Naive B cell (primary cell): ENCODE results near the gene MTMR3. TPM values are rescaled to one million over a fixed set of nuclear protein-coding genes. Genes with fewer than 3 reads are reported as not detected.
A peak's percentile ranks its signal among the peaks of the same experiment; 100 is the strongest.

Experiments
- ATAC-seq, 2 donors: fragments of 150-1000 bp; cut with Tn5 transposase; 2 replicates each; pipeline ENCODE4 v1.10.0; 2021; ENCODE audit warnings: low read depth in 2 of 2, mild to moderate bottlenecking in 2 of 2, moderate library complexity in 2 of 2
- DNase-seq: peaks from one replicate; pipeline ENCODE4 v3.0.0; 2022
- H3K27ac Mint-ChIP-seq, 6 donors: one replicate each; pipeline ENCODE4 v1.8.0; 2020 to 2022; ENCODE audit warnings: mild to moderate bottlenecking in 6 of 6, mixed read lengths in 6 of 6, moderate library complexity in 5 of 6, inconsistent platforms in 2 of 6
- H3K27me3 Mint-ChIP-seq, 3 donors: one replicate each; pipeline ENCODE4 v1.8.0; 2021 to 2022; ENCODE audit warnings: mixed read lengths in 3 of 3, mild to moderate bottlenecking in 1 of 3
- H3K36me3 Mint-ChIP-seq, 2 donors: one replicate each; pipeline ENCODE4 v1.8.0; 2020 to 2022; ENCODE audit warnings: mixed read lengths in 2 of 2, inconsistent platforms in 1 of 2, mild to moderate bottlenecking in 1 of 2
- H3K4me1 Mint-ChIP-seq, 3 donors: one replicate each; pipeline ENCODE4 v1.8.0; 2020 to 2022; ENCODE audit warnings: mixed read lengths in 3 of 3, inconsistent platforms in 1 of 3, mild to moderate bottlenecking in 1 of 3, moderate library complexity in 1 of 3
- H3K4me3 Mint-ChIP-seq, 8 donors: one replicate each; pipeline ENCODE4 v1.8.0; 2020 to 2022; ENCODE audit warnings: mild to moderate bottlenecking in 8 of 8, mixed read lengths in 8 of 8, moderate library complexity in 8 of 8, inconsistent platforms in 2 of 8
- H3K9me3 Mint-ChIP-seq, 7 donors: one replicate each; pipeline ENCODE4 v1.8.0; 2020 to 2022; ENCODE audit warnings: mixed read lengths in 7 of 7, mild to moderate bottlenecking in 5 of 7, inconsistent platforms in 2 of 7, moderate library complexity in 1 of 7
- polyA plus RNA-seq, 6 donors: library from polyadenylated mRNA; unstranded; fragments of 300-500 nt; fragmentation: Illumina TruSeq; gene quantifications; one replicate each; pipeline ENCODE4 v1.2.3, GENCODE V29; 2021; ENCODE audit warnings: low read depth in 6 of 6

MTMR3 gene
- polyA plus RNA-seq, 6 donors from 2014 or later: 7.4 to 25.4 (median 15.5) TPM

GRCh38 chr22:30021881-30022619, 139.1 kb downstream of the MTMR3 start:
- H3K27ac Mint-ChIP-seq: peak overlapping the region in 1 of 6 donors; percentile 10

GRCh38 chr22:30023099-30023660, 140.2 kb downstream of the MTMR3 start:
- Mint-ChIP-seq H3K27ac (peak overlapping the region in 2 of 6 donors; percentile 38 to 57), H3K36me3 (peaks cover 24 to 43% of the 10 kb centered on the region in 2 donors), H3K4me1 (no peaks in the 10 kb centered on the region), H3K27me3 (no peaks in the 10 kb centered on the region), H3K4me3 (no peak overlapping the region), H3K9me3 (no peaks in the 10 kb centered on the region)
- no peak for ATAC-seq
- DNase-seq: no peak

More at GRCh38 chr22:30021881-30022619, 139.1 kb downstream of the MTMR3 start:
- Mint-ChIP-seq H3K36me3 (peaks cover 24 to 39% of the 10 kb centered on the region in 2 donors), H3K9me3 (no peaks in the 10 kb centered on the region), H3K4me3 (peak overlapping the region in 1 of 8 donors; percentile 66), H3K4me1 (no peaks in the 10 kb centered on the region), H3K27me3 (no peaks in the 10 kb centered on the region)
- ATAC-seq (no peak), DNase-seq (no peak)

GRCh38 chr22:30024231-30024630, 141.3 kb downstream of the MTMR3 start:
- H3K27me3 Mint-ChIP-seq: no peaks in the 10 kb centered on the region
- H3K36me3 Mint-ChIP-seq: peaks cover 23 to 43% of the 10 kb centered on the region in 2 donors
- H3K4me3 Mint-ChIP-seq: no peak overlapping the region
- DNase-seq (no peak), ATAC-seq (no peak)
- H3K4me1 Mint-ChIP-seq: no peaks in the 10 kb centered on the region
- H3K27ac Mint-ChIP-seq: peak overlapping the region in 1 of 6 donors; percentile 69
- H3K9me3 Mint-ChIP-seq: no peaks in the 10 kb centered on the region

- Mint-ChIP-seq H3K9me3 (no peaks in the 10 kb centered on the region), H3K4me1 (no peaks in the 10 kb centered on the region), H3K27me3 (no peaks in the 10 kb centered on the region), H3K27ac (peak overlapping the region in 2 of 6 donors; percentile 71 to 82), H3K4me3 (no peak overlapping the region), H3K36me3 (peaks cover 17 to 39% of the 10 kb centered on the region in 2 donors)
- DNase-seq (no peak), ATAC-seq (no peak)
Observed at GRCh38 chr22:30025221-30025620, 142.2 kb downstream of the MTMR3 start.

GRCh38 chr22:30026756-30027155, 143.8 kb downstream of the MTMR3 start:
- no peaks in the 10 kb centered on the region for H3K27me3 Mint-ChIP-seq
- ATAC-seq (no peak), DNase-seq (no peak)
- H3K36me3 Mint-ChIP-seq: peaks cover 17 to 25% of the 10 kb centered on the region in 2 donors
- no peaks in the 10 kb centered on the region for H3K9me3 Mint-ChIP-seq
- no peak overlapping the region for H3K4me3 Mint-ChIP-seq
- H3K27ac Mint-ChIP-seq: peak overlapping the region in 1 of 6 donors; percentile 10
- H3K4me1 Mint-ChIP-seq: no peaks in the 10 kb centered on the region

GRCh38 chr22:30027169-30027568, 144.2 kb downstream of the MTMR3 start:
- no peak overlapping the region for H3K4me3 Mint-ChIP-seq
- no peaks in the 10 kb centered on the region for H3K9me3 Mint-ChIP-seq
- H3K36me3 Mint-ChIP-seq: peaks cover 17 to 23% of the 10 kb centered on the region in 2 donors
- peak overlapping the region in 1 of 6 donors; percentile 10 for H3K27ac Mint-ChIP-seq
- H3K4me1 Mint-ChIP-seq: no peaks in the 10 kb centered on the region
- H3K27me3 Mint-ChIP-seq: no peaks in the 10 kb centered on the region
- ATAC-seq: no peak
- DNase-seq: no peak

- H3K4me1 Mint-ChIP-seq: no peaks in the 10 kb centered on the region
- no peak overlapping the region for H3K4me3 Mint-ChIP-seq
- ATAC-seq (no peak), DNase-seq (no peak)
- peak overlapping the region in 1 of 6 donors; percentile 95 for H3K27ac Mint-ChIP-seq
- H3K27me3 Mint-ChIP-seq: no peaks in the 10 kb centered on the region
- no peaks in the 10 kb centered on the region for H3K9me3 Mint-ChIP-seq
- peaks cover 16 to 23% of the 10 kb centered on the region in 2 donors for H3K36me3 Mint-ChIP-seq
Observed at GRCh38 chr22:30027791-30028190, 144.8 kb downstream of the MTMR3 start.

GRCh38 chr22:30028731-30029130, 145.8 kb downstream of the MTMR3 start:
- Mint-ChIP-seq H3K27me3 (no peaks in the 10 kb centered on the region), H3K4me1 (no peaks in the 10 kb centered on the region), H3K27ac (peak overlapping the region in 2 of 6 donors; percentile 61 to 74), H3K9me3 (no peaks in the 10 kb centered on the region), H3K4me3 (peak overlapping the region in 1 of 8 donors; percentile 26), H3K36me3 (peaks cover 7 to 18% of the 10 kb centered on the region in 2 donors)
- DNase-seq (no peak), ATAC-seq (no peak)

- no peaks in the 10 kb centered on the region for H3K27me3 Mint-ChIP-seq
- no peak for ATAC-seq
- H3K27ac Mint-ChIP-seq: peak overlapping the region in 2 of 6 donors; percentile 18 to 47
Observed at GRCh38 chr22:30029512-30029911, 146.5 kb downstream of the MTMR3 start.

GRCh38 chr22:30030329-30030728, 147.4 kb downstream of the MTMR3 start:
- DNase-seq (no peak), ATAC-seq (no peak)
- Mint-ChIP-seq H3K9me3 (no peaks in the 10 kb centered on the region), H3K4me1 (no peaks in the 10 kb centered on the region), H3K27ac (no peak overlapping the region), H3K4me3 (no peak overlapping the region), H3K27me3 (no peaks in the 10 kb centered on the region), H3K36me3 (peaks cover 0 to 7% of the 10 kb centered on the region in 2 donors)

More at GRCh38 chr22:30029512-30029911, 146.5 kb downstream of the MTMR3 start:
- Mint-ChIP-seq H3K4me1 (no peaks in the 10 kb centered on the region), H3K4me3 (no peak overlapping the region), H3K9me3 (no peaks in the 10 kb centered on the region), H3K36me3 (peaks cover 3 to 15% of the 10 kb centered on the region in 2 donors)
- no peak for DNase-seq

- H3K4me3 Mint-ChIP-seq: no peak overlapping the region
- no peaks in the 10 kb centered on the region for H3K4me1 Mint-ChIP-seq
- H3K36me3 Mint-ChIP-seq: peaks cover 0 to 13% of the 10 kb centered on the region in 2 donors
- DNase-seq (no peak), ATAC-seq (no peak)
- H3K27ac Mint-ChIP-seq: no peak overlapping the region
- H3K9me3 Mint-ChIP-seq: no peaks in the 10 kb centered on the region
- H3K27me3 Mint-ChIP-seq: no peaks in the 10 kb centered on the region
Observed at GRCh38 chr22:30031328-30031727, 148.4 kb downstream of the MTMR3 start.

- no peaks in the 10 kb centered on the region for H3K9me3 Mint-ChIP-seq
- no peak overlapping the region for H3K4me3 Mint-ChIP-seq
- H3K27me3 Mint-ChIP-seq: no peaks in the 10 kb centered on the region
- peaks cover 0 to 13% of the 10 kb centered on the region in 2 donors for H3K36me3 Mint-ChIP-seq
- H3K4me1 Mint-ChIP-seq: no peaks in the 10 kb centered on the region
- no peak for ATAC-seq
- DNase-seq: no peak
- H3K27ac Mint-ChIP-seq: peak overlapping the region in 3 of 6 donors; percentile 67 to 85 (median 69)
Observed at GRCh38 chr22:30031764-30032455, 148.9 kb downstream of the MTMR3 start.

- no peak for ATAC-seq
- Mint-ChIP-seq H3K4me1 (no peaks in the 10 kb centered on the region), H3K4me3 (no peak overlapping the region)
Observed at GRCh38 chr22:30033137-30033536, 150.2 kb downstream of the MTMR3 start.

More at GRCh38 chr22:30033137-30033536, 150.2 kb downstream of the MTMR3 start:
- no peak for DNase-seq
- Mint-ChIP-seq H3K27me3 (no peaks in the 10 kb centered on the region), H3K27ac (peak overlapping the region in 1 of 6 donors; percentile 54), H3K9me3 (no peaks in the 10 kb centered on the region), H3K36me3 (peaks cover 0 to 10% of the 10 kb centered on the region in 2 donors)
